Fibroblast of lung (primary cell): Measurements from ENCODE around the gene IL2RG. TPM values are rescaled to one million over a fixed set of nuclear protein-coding genes. Genes with fewer than 3 reads are reported as not detected.

ENCODE experiments used
- DNase-seq, 2 donors: peaks; one replicate each; pipeline versions ENCODE4 v3.0.0 to v3.0.0-alpha.2; 2010; ENCODE audit warnings: low read depth in 2 of 2
- H2AFZ ChIP-seq: 2 replicates; pipeline ENCODE4 v1.5.1; 2012; ENCODE audit warnings: low read length, control low read depth, inconsistent platforms
- H3K27ac ChIP-seq: 2 replicates; pipeline ENCODE4 v1.5.1; 2011; ENCODE audit warnings: low read length, control low read depth; ENCODE audit not compliant: insufficient read depth
- H3K27me3 ChIP-seq: 2 replicates; pipeline ENCODE4 v1.5.1; 2011; ENCODE audit warnings: mild to moderate bottlenecking, low read length; ENCODE audit not compliant: control insufficient read depth, insufficient read depth
- H3K36me3 ChIP-seq: 2 replicates; pipeline ENCODE4 v1.5.1; 2011; ENCODE audit warnings: low read length; ENCODE audit not compliant: control insufficient read depth, insufficient read depth
- H3K4me1 ChIP-seq: 2 replicates; pipeline ENCODE4 v1.5.1; 2011; ENCODE audit warnings: low read length; ENCODE audit not compliant: control insufficient read depth, insufficient read depth; ENCODE audit errors: extremely low read depth
- H3K4me2 ChIP-seq: 2 replicates; pipeline ENCODE4 v1.5.1; 2011; ENCODE audit warnings: low read length, control low read depth; ENCODE audit not compliant: insufficient read depth; ENCODE audit errors: extremely low read depth
- H3K4me3 ChIP-seq, 4 experiments: fragments of 200-600 bp in 1 of 4; sonication (generic) in 1 of 4; replicated peaks in 1 of 4; 2 replicates each; pipeline ENCODE4 v1.5.1; 2011 to 2016; ENCODE audit warnings: low read length in 4 of 4, low read depth in 3 of 4, mild to moderate bottlenecking in 3 of 4, control low read depth in 2 of 4, inconsistent platforms in 1 of 4, mixed read lengths in 1 of 4; ENCODE audit not compliant: insufficient read depth in 1 of 4; ENCODE audit errors: control extremely low read depth in 1 of 4
- H3K79me2 ChIP-seq: 2 replicates; pipeline ENCODE4 v1.5.1; 2012; ENCODE audit warnings: mild to moderate bottlenecking, low read length, inconsistent platforms; ENCODE audit not compliant: control insufficient read depth, insufficient read depth
- H3K9ac ChIP-seq: 2 replicates; pipeline ENCODE4 v1.5.1; 2011; ENCODE audit warnings: mild to moderate bottlenecking, low read length, control low read depth; ENCODE audit not compliant: insufficient read depth
- H3K9me3 ChIP-seq: 2 replicates; pipeline ENCODE4 v1.5.1; 2012; ENCODE audit warnings: low read depth, low read length; ENCODE audit not compliant: control insufficient read depth, insufficient read depth
- H4K20me1 ChIP-seq: 2 replicates; pipeline ENCODE4 v1.5.1; 2011; ENCODE audit warnings: low read length; ENCODE audit not compliant: control insufficient read depth, insufficient read depth; ENCODE audit errors: extremely low read depth
- EZH2 ChIP-seq: IDR thresholded peaks from 2 replicates; pipeline ENCODE4 v1.5.1; 2012; ENCODE audit warnings: low read length, control low read depth, mild to moderate bottlenecking; ENCODE audit errors: missing control alignments
- polyA plus RNA-seq, 2 donors: library from polyadenylated mRNA; depleted of rRNA in 1 of 2; stranded (reverse) in 1 of 2; unstranded in 1 of 2; fragments of >200 nt; gene quantifications; 2 replicates each; pipeline ENCODE4 v1.2.1, GENCODE V29; 2011 to 2012; ENCODE audit warnings: missing spikeins in 1 of 2
- total RNA-seq: library from RNA; depleted of rRNA; stranded (reverse); fragments of >200 nt; gene quantifications from 2 replicates; pipeline ENCODE4 v1.2.1, GENCODE V29; 2014
- TF ChIP-seq, protein P1 (sequence below), 2 donors: IDR thresholded peaks in 1 of 2; conservative IDR thresholded peaks in 1 of 2; 1 replicate in 1 of 2; 2 replicates in 1 of 2; pipeline ENCODE4 v1.5.1; 2011 to 2012; ENCODE audit warnings: low read length in 2 of 2, control low read depth in 1 of 2, inconsistent platforms in 1 of 2, low read depth in 1 of 2, mild to moderate bottlenecking in 1 of 2

Gene IL2RG
- total and polyA plus RNA-seq, 2 donors (not counting 1 experiment from before 2014, with no cell fraction given) = not detected

GRCh38 chrX:71100581-71101505, 10.5 kb downstream of the IL2RG start:
- Histone ChIP-seq H3K27ac (no peak overlapping the region), H3K4me2 (no peak overlapping the region), H2AFZ (no peak overlapping the region), H3K4me3 (no peak overlapping the region), H3K36me3 (no peaks in the 10 kb centered on the region), H3K27me3 (no peaks in the 10 kb centered on the region), H4K20me1 (no peaks in the 10 kb centered on the region), H3K9ac (no peak overlapping the region), H3K9me3 (no peaks in the 10 kb centered on the region), H3K4me1 (no peaks in the 10 kb centered on the region), H3K79me2 (no peaks in the 10 kb centered on the region)
- TF ChIP-seq EZH2 = no peak
- DNase-seq = no peak

GRCh38 chrX:71099736-71100135, 11.6 kb downstream of the IL2RG start:
- H3K4me3 ChIP-seq = no peak overlapping the region
- no peaks in the 10 kb centered on the region for H3K79me2 ChIP-seq
- no peak overlapping the region for H3K4me2 ChIP-seq
- no peak overlapping the region for H3K27ac ChIP-seq
- no peaks in the 10 kb centered on the region for H3K27me3 ChIP-seq
- no peaks in the 10 kb centered on the region for H3K4me1 ChIP-seq
- H3K9me3 ChIP-seq = no peaks in the 10 kb centered on the region
- no peaks in the 10 kb centered on the region for H4K20me1 ChIP-seq
- DNase-seq = no peak
- H3K36me3 ChIP-seq = no peaks in the 10 kb centered on the region
- H3K9ac ChIP-seq = no peak overlapping the region
- H2AFZ ChIP-seq = no peak overlapping the region
- TF ChIP-seq, protein P1, sequence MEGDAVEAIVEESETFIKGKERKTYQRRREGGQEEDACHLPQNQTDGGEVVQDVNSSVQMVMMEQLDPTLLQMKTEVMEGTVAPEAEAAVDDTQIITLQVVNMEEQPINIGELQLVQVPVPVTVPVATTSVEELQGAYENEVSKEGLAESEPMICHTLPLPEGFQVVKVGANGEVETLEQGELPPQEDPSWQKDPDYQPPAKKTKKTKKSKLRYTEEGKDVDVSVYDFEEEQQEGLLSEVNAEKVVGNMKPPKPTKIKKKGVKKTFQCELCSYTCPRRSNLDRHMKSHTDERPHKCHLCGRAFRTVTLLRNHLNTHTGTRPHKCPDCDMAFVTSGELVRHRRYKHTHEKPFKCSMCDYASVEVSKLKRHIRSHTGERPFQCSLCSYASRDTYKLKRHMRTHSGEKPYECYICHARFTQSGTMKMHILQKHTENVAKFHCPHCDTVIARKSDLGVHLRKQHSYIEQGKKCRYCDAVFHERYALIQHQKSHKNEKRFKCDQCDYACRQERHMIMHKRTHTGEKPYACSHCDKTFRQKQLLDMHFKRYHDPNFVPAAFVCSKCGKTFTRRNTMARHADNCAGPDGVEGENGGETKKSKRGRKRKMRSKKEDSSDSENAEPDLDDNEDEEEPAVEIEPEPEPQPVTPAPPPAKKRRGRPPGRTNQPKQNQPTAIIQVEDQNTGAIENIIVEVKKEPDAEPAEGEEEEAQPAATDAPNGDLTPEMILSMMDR (conservative IDR thresholded peaks at IDR 0.05 in 1 of 2, IDR thresholded peaks at IDR 0.05 in 1 of 2; ENCODE audit: low read depth in 1 of 2, low read length in 2 of 2) = no peak
- TF ChIP-seq EZH2 = no peak

GRCh38 chrX:71098951-71099506, 12.3 kb downstream of the IL2RG start:
- H3K4me3 ChIP-seq = no peak overlapping the region
- H3K4me1 ChIP-seq = no peaks in the 10 kb centered on the region
- DNase-seq = no peak
- H3K9ac ChIP-seq = no peak overlapping the region
- H3K9me3 ChIP-seq = no peaks in the 10 kb centered on the region
- no peaks in the 10 kb centered on the region for H4K20me1 ChIP-seq
- H2AFZ ChIP-seq = no peak overlapping the region
- H3K27me3 ChIP-seq = no peaks in the 10 kb centered on the region
- no peaks in the 10 kb centered on the region for H3K36me3 ChIP-seq
- TF ChIP-seq, protein P1 (conservative IDR thresholded peaks at IDR 0.05 in 1 of 2, IDR thresholded peaks at IDR 0.05 in 1 of 2; ENCODE audit: low read depth in 1 of 2, low read length in 2 of 2) = no peak
- no peaks in the 10 kb centered on the region for H3K79me2 ChIP-seq
- H3K4me2 ChIP-seq = no peak overlapping the region
- H3K27ac ChIP-seq = no peak overlapping the region
